GM18909 (cell line): Measurements from ENCODE around the gene CDK2.

ENCODE experiments used
- ATAC-seq: cut with Tn5 transposase; IDR thresholded peaks from one replicate; pipeline ENCODE4 v1.9.1; 2021; ENCODE audit warnings: mild to moderate bottlenecking; ENCODE audit not compliant: unreplicated experiment, poor library complexity

CDK2 gene

DNA sequence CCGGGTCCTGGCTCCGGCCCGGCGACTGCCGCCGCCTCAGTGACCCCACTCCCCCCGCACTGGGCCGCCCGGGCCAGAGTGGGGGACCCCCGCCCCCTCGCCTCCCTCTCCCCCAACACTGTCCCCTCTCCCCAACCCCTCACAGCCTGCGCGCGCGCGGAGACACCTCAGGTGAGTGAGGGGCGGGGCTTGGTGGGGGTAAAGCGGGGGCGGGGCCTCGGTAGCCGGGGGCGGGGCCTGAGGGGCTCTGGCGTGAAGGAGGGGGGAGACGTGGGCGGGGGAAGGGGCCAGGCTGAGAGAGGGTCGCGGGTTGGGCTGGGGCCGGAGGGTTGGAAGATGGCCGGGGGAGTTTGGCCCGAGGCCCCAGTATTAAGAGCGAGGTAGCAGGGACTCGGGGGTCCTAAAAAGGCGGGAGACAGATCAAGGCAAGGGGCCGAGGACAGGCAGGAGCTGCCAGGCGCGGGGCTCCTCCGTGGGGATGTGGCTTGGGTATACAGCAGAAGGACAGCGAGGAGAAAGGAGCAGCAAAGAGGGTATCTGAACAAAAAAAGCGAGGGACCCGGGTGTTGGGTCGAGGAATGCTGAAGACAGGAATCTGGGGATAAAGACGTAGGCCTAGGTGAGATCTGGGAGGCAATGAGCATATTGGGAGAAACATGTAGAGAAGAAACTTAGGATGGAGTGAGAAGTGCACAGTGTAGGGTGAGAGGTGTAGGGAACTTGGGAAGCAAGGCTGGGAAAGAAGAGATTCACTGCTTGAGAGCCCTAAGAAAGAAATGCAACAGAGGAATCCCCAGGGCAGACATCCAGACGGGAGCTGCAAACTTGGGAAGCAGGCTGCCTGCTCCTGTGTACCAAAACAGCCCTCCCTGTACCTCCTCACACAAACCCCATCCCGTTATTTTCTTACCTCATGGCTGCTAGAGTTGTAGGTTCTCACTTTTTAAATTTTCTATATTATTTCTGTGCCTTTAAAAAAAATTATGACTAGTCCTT, 41.2 kb downstream of the CDK2 start:
- ATAC-seq = peak; percentile 48

DNA sequence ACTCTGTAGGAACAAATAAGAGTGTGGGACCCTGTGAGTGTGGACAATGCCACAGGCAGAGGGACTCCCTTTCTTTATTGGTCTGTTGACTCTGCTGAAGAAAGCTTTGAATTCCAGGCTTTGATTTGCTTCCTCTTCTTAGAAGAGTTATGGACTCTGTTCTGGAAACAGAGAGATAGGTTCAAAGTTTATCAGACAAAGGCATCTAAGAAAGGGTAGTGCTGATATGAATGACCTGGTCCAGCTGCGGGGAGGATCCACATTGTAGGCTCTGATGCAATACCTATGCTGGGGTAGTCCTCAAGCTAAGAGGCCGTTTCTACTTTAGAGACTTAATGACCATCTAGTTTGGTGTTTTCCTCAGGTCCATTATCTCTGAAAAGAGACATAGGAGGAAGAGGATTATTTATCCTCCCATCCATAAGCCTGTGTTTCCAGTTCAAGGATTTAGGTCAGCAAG, 43.5 kb downstream of the CDK2 start:
- ATAC-seq = no peak

- no peak for ATAC-seq
These were observed 45.0 kb downstream of the CDK2 start for GRCh38 chr12:56011509-56012090.

GRCh38 chr12:56013482-56013881, 46.9 kb downstream of the CDK2 start:
- ATAC-seq = no peak

GRCh38 chr12:56014205-56014604, 47.6 kb downstream of the CDK2 start:
- ATAC-seq = no peak

GRCh38 chr12:56017181-56017580, 50.6 kb downstream of the CDK2 start:
- no peak for ATAC-seq

- no peak for ATAC-seq
These were observed 51.7 kb downstream of the CDK2 start for GRCh38 chr12:56018356-56018755.

DNA sequence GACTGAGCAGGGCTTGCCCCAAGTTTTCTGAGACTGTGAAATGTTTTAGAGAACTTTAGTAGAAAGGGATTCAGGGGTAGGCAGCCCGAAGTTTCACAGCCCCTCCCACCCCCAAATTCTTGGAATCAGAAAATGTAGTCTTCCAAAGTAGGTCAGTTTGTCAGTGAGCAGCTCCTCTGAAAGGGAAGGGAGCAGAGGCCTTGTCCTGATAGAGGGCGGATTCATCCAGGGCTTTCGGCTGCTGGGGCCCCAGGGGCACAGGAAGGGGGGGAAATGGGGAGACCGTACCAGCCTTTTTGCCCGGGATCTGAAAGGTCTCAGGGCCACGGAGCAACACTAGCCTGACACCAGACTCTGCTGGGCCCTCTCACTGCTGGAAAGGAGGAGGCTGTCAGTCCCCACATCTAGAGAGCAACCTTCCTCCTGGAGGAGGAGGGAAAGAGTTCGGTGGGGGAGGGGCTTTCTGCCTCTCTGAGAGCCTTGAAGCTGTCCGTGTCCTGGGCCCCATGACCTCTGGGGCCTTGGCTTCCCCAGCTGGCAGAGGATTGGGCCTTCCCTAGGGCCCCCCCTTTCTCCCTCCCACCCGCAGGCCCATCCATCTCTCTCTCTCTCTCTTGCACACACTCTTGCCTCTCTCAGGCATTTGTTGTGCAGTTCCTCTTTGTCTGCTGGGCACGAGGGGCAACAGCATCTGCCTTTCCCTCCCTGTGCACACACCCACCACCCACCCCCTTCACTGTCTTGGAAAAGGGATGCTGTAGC, 54.0 kb downstream of the CDK2 start, which contains the start of gene IKZF4:
TSS of gene IKZF4 (plus strand) at position 621 of the 762 bp plus-strand sequence. CDS start 451 bp downstream, outside the sequence.
- ATAC-seq = no peak

GRCh38 chr12:56021889-56022497, 55.4 kb downstream of the CDK2 start:
- ATAC-seq = no peak
